ENCODE measurements around the gene CA5B.
A peak's percentile ranks its signal among the peaks of the same experiment; 100 is the strongest.
"Not testable (repeated sequence)": the region's sequence is repeated elsewhere in the genome, so short reads cannot be mapped to it uniquely, and the experiment has no call there.

CA5B gene

DNA sequence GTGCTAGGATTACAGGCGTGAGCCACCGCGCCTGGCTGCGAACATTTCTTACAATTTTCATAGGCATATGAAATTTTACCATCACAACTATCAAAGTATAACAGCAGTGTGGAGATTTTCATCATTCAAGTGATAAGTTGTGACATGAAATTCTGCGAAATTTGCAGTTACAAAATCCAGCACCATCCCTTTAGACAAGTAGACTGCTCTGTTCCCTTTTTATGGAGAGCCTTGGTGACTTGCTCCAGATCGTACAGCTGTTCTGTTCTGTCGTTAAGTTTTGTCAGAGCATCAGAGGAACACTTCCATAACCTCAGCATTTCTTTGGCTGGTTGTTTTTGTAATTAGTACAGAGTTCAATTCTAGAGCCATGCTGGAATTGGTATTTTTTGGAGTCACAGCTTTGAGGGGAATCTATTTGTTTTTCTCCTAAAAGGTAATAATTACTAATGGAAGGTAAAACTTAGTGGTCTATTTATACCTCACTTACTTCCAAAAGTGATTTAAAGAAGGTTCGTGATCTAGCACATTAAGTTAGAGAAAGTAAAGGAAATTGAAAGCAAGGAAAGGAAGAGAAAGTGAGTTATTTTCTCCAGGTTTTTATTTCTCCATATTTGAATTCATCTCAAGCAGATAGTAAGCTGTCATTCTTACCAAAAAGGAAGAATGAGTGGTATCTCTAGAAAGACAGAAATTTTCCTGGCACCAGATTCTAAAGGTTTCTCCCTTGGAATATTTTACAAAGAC lies 74.3 kb downstream of the CA5B start:
- DNase-seq (no peak), ATAC-seq (replicated peaks) (no peak)
- H3K27me3 Mint-ChIP-seq = no peaks in the 10 kb centered on the region
- peaks cover 55% of the 10 kb centered on the region for H3K36me3 Mint-ChIP-seq (ENCODE audit: insufficient read depth)
- H3K9me3 Mint-ChIP-seq = no peaks in the 10 kb centered on the region
- no peak overlapping the region for H3K4me3 Mint-ChIP-seq
- H3K27ac Mint-ChIP-seq = peak overlapping the region in 1 of 2 donors; percentile 22
- H3K4me1 Mint-ChIP-seq (ENCODE audit: low read depth in 2 of 2) = peaks cover 15 to 22% of the 10 kb centered on the region in 2 donors

GRCh38 chrX:15813416-15813815 lies 75.3 kb downstream of the CA5B start:
- Mint-ChIP-seq H3K4me1 (ENCODE audit: low read depth in 2 of 2) (peaks cover 15 to 22% of the 10 kb centered on the region in 2 donors), H3K27ac (no peak overlapping the region), H3K27me3 (no peaks in the 10 kb centered on the region), H3K36me3 (ENCODE audit: insufficient read depth) (peaks cover 51% of the 10 kb centered on the region), H3K4me3 (no peak overlapping the region), H3K9me3 (no peaks in the 10 kb centered on the region)
- no peak for DNase-seq
- ATAC-seq (replicated peaks) = no peak

GRCh38 chrX:15814771-15815365 lies 76.8 kb downstream of the CA5B start:
- peaks cover 39% of the 10 kb centered on the region for H3K36me3 Mint-ChIP-seq (ENCODE audit: insufficient read depth)

GRCh38 chrX:15815779-15816437 lies 77.8 kb downstream of the CA5B start:
- DNase-seq (peak in 2 of 3 experiments; percentile 1), ATAC-seq (replicated peaks) (peak; percentile 66)
- Mint-ChIP-seq H3K27me3 (no peaks in the 10 kb centered on the region), H3K36me3 (ENCODE audit: insufficient read depth) (peaks cover 42% of the 10 kb centered on the region), H3K27ac (no peak overlapping the region), H3K4me1 (ENCODE audit: low read depth in 2 of 2) (peaks cover 15 to 22% of the 10 kb centered on the region in 2 donors), H3K4me3 (no peak overlapping the region), H3K9me3 (no peaks in the 10 kb centered on the region)

More at GRCh38 chrX:15814771-15815365, 76.8 kb downstream of the CA5B start:
- H3K4me3 Mint-ChIP-seq = no peak overlapping the region
- peak overlapping the region in 1 of 2 donors; percentile 32 for H3K27ac Mint-ChIP-seq
- no peaks in the 10 kb centered on the region for H3K27me3 Mint-ChIP-seq
- peaks cover 15 to 22% of the 10 kb centered on the region in 2 donors for H3K4me1 Mint-ChIP-seq (ENCODE audit: low read depth in 2 of 2)
- ATAC-seq (replicated peaks) (no peak), DNase-seq (no peak)
- no peaks in the 10 kb centered on the region for H3K9me3 Mint-ChIP-seq

- DNase-seq = no peak
- peak overlapping the region; percentile 59 to 84 for H3K27ac Mint-ChIP-seq
- H3K9me3 Mint-ChIP-seq = no peaks in the 10 kb centered on the region
- H3K4me3 Mint-ChIP-seq = peak overlapping the region in 1 of 2 donors; percentile 73
- ATAC-seq (replicated peaks) = peak; percentile 4
- no peaks in the 10 kb centered on the region for H3K27me3 Mint-ChIP-seq
- H3K36me3 Mint-ChIP-seq (ENCODE audit: insufficient read depth) = peaks cover 39% of the 10 kb centered on the region
- peaks cover 15 to 22% of the 10 kb centered on the region in 2 donors for H3K4me1 Mint-ChIP-seq (ENCODE audit: low read depth in 2 of 2)
Measured at GRCh38 chrX:15816438-15816809, 78.4 kb downstream of the CA5B start.

- peak overlapping the region; percentile 59 to 84 for H3K27ac Mint-ChIP-seq
- H3K4me3 Mint-ChIP-seq = peak overlapping the region; percentile 10 to 73
- no peaks in the 10 kb centered on the region for H3K27me3 Mint-ChIP-seq
- peaks cover 15 to 22% of the 10 kb centered on the region in 2 donors for H3K4me1 Mint-ChIP-seq (ENCODE audit: low read depth in 2 of 2)
- DNase-seq (peak; percentile 16 to 35 (median 16)), ATAC-seq (replicated peaks) (peak; percentile 87)
- H3K36me3 Mint-ChIP-seq (ENCODE audit: insufficient read depth) = peaks cover 37% of the 10 kb centered on the region
- H3K9me3 Mint-ChIP-seq = no peaks in the 10 kb centered on the region
Measured at GRCh38 chrX:15816886-15817285, 78.8 kb downstream of the CA5B start.

DNA sequence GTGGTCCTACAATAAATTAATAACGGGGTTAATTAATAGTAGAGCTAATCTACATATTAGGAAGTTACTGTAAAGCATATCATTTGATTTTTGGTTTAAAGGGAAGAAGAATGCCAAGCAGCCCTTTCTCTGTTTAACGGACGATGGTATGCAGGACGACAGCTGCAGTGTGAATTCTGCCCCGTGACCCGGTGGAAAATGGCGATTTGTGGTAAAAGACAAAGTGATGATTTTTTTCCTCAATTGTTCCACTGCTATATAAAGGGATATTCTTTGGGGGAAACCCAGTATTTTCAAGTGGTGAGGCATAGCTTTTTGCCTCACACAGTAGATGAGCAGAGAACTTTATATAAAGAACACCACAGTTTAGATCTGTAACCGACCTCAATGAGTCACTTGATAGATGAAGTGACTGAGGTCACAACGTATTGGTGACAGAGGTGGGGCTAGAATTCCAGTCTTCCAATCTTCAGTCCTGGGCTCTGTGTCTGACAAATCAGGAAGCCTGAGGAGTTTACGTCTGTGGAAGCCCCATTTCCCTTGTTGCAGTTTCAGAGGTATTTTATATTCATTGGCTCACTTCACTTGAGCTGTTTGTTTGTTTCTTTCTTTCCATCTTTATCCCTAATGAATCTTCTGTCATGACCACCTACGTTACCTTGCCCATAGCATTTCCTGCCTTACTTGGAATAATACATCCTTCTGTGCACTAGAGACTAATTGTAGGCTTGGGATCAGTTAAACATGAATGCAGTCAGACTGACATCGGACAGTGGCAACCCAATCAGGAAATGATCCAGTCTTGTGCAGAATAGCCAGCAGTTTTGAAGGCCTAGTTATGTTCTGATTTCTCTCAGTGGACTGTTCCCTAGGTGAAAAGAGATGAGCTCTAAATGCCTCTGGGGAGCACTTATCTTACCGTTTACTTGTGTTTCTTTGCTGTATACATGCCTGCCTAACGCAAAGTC lies 82.3 kb downstream of the CA5B start:
- peak overlapping the region; percentile 20 to 77 for H3K27ac Mint-ChIP-seq
- H3K36me3 Mint-ChIP-seq (ENCODE audit: insufficient read depth) = peaks cover 47% of the 10 kb centered on the region
- DNase-seq (no peak), ATAC-seq (replicated peaks) (no peak)
- H3K4me1 Mint-ChIP-seq (ENCODE audit: low read depth in 2 of 2) = peaks cover 12 to 15% of the 10 kb centered on the region in 2 donors
- H3K27me3 Mint-ChIP-seq = no peaks in the 10 kb centered on the region
- H3K4me3 Mint-ChIP-seq = no peak overlapping the region
- H3K9me3 Mint-ChIP-seq = no peaks in the 10 kb centered on the region

DNA sequence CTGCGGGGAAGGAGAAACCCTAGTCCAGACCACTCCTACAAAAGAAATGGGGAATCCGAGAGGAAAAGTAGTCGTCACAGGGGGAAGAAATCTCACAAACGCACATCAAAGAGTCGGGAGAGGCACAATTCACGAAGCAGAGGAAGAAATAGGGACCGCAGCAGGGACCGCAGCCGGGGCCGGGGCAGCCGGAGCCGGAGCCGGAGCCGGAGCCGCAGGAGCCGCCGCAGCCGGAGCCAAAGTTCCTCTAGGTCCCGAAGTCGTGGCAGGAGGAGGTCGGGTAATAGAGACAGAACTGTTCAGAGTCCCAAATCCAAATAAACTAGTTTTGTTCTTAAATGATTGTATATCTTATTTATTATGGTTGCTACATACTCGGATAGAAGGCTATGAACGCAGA lies 84.9 kb downstream of the CA5B start:
- DNase-seq (no peak), ATAC-seq (replicated peaks) (no peak)
- Mint-ChIP-seq H3K36me3 (ENCODE audit: insufficient read depth) (peaks cover 30% of the 10 kb centered on the region), H3K27ac (no peak overlapping the region), H3K4me1 (ENCODE audit: low read depth in 2 of 2) (peaks cover 0 to 1% of the 10 kb centered on the region in 2 donors), H3K27me3 (no peaks in the 10 kb centered on the region), H3K9me3 (no peaks in the 10 kb centered on the region), H3K4me3 (no peak overlapping the region)

DNA sequence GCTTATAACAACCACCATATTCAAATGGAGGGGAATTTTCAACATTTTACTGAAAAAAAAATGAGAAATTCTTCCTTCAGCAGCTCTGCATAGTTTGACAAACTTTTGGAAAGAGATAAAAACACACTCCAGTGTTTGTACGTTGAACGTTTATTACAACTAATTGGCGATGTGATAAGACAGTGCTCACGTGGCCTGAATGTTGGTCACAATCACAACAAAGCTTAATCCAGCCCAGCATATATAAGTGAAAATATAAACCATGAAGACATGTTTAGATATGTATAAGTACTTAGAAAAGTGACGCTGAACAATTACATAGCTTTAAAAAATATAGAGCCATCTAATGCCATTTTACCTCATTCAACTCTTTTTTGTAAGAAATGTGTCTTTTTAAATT lies 87.9 kb downstream of the CA5B start:
- Mint-ChIP-seq H3K36me3 (ENCODE audit: insufficient read depth) (peaks cover 15% of the 10 kb centered on the region), H3K27me3 (no peaks in the 10 kb centered on the region), H3K27ac (peak overlapping the region in 1 of 2 donors; percentile 52), H3K9me3 (no peaks in the 10 kb centered on the region), H3K4me1 (ENCODE audit: low read depth in 2 of 2) (peaks cover 0 to 1% of the 10 kb centered on the region in 2 donors), H3K4me3 (no peak overlapping the region)
- ATAC-seq (replicated peaks) (no peak), DNase-seq (no peak)

DNA sequence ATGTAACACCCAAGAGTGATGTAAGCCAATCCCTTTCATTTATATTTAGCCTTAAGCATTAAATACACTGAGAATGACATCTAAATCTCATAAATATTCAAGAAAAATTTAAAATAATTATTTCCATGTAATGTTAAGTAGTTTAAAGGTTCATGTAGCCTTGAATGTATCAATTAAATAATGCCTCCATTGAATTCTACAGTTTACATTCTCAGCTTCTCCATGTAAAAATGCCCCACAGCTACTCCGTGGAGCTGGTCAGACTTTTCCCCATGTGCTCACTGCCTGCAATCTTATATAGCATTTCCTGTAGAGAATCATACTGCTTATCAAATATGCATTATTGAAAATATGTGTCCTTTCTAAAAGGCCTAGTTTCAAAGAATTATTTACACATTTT lies 91.1 kb downstream of the CA5B start:
- Mint-ChIP-seq H3K36me3 (ENCODE audit: insufficient read depth) (peaks cover 4% of the 10 kb centered on the region), H3K27ac (peak overlapping the region in 1 of 2 donors; percentile 41), H3K4me1 (ENCODE audit: low read depth in 2 of 2) (no peaks in the 10 kb centered on the region), H3K9me3 (no peaks in the 10 kb centered on the region), H3K27me3 (no peaks in the 10 kb centered on the region), H3K4me3 (no peak overlapping the region)
- no peak for DNase-seq
- no peak for ATAC-seq (replicated peaks)

DNA sequence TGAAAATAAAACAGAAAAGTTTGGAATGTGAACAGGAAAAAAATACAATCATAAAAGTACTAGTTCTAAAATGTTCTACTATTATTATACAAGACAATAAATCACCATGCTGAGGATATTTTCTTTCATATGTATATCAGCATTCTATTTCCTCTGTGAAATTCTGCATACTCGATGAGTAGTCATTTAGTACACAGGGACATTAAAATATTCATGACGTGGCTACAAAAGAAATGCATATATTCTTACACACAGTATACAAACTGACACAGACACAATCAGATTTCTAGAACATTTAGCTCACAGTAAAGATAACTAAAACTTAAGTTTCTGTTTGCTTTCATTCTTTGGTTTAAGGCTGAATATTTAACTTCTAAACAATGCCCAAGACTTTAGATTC lies 93.3 kb downstream of the CA5B start:
- not testable (repeated sequence) for H3K4me1 Mint-ChIP-seq (ENCODE audit: low read depth in 2 of 2); H3K36me3 Mint-ChIP-seq (ENCODE audit: insufficient read depth); H3K9me3 Mint-ChIP-seq; ATAC-seq (replicated peaks); H3K27me3 Mint-ChIP-seq; DNase-seq; H3K4me3 Mint-ChIP-seq; H3K27ac Mint-ChIP-seq

DNA sequence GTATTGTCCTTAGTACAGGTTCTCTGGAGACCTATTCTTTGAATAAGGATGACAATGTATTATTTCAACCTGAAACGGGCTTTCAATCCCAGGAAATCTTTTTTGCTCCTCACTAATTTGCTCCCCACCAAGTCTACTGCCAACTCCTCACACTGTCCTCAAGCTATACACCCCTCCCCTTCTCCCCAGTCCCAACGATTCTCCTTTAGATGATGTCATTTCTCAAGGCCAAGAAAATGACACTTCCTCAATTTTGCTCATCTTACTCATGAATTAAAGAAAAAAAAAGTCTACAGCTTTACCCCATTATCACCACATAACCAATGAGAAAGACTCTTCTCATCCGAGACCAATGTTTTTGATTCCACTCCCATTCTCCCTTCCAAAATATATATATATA lies 96.0 kb downstream of the CA5B start:
- H3K4me3 Mint-ChIP-seq = no peak overlapping the region
- DNase-seq (no peak), ATAC-seq (replicated peaks) (no peak)
- no peaks in the 10 kb centered on the region for H3K27me3 Mint-ChIP-seq
- H3K27ac Mint-ChIP-seq = no peak overlapping the region
- H3K36me3 Mint-ChIP-seq (ENCODE audit: insufficient read depth) = peaks cover 4% of the 10 kb centered on the region
- H3K9me3 Mint-ChIP-seq = no peaks in the 10 kb centered on the region
- H3K4me1 Mint-ChIP-seq (ENCODE audit: low read depth in 2 of 2) = no peaks in the 10 kb centered on the region
